ENCODE data around the gene SYNPO2L.

GRCh38 chr10:73644015-73644743 lies 11.7 kb downstream of the SYNPO2L start:
- TF ChIP-seq CTCF (IDR thresholded peaks at IDR 0.05) (peak; percentile 77 to 98 (median 94)), POLR2A (IDR thresholded peaks at IDR 0.05) (no peak)

Data from Peyer's patch (tissue), 4 donors.